Nephron (organoid): ENCODE measurements around the gene PTPRD.

ENCODE experiments used
- H3K27ac Mint-ChIP-seq, 3 experiments: 2 replicates each; pipeline ENCODE4 v1.8.0; 2020; ENCODE audit warnings: mixed read lengths in 3 of 3, mild to moderate bottlenecking in 2 of 3, moderate library complexity in 1 of 3
- H3K27me3 Mint-ChIP-seq: 2 replicates; pipeline ENCODE4 v1.8.0; 2021; ENCODE audit warnings: low read depth, mild to moderate bottlenecking, moderate library complexity, mixed read lengths
- H3K36me3 Mint-ChIP-seq: 2 replicates; pipeline ENCODE4 v1.8.0; 2020; ENCODE audit warnings: low read depth, mixed read lengths
- H3K4me1 Mint-ChIP-seq: 2 replicates; pipeline ENCODE4 v1.8.0; 2020; ENCODE audit warnings: mixed read lengths
- H3K4me3 Mint-ChIP-seq, 3 experiments: 2 replicates each; pipeline ENCODE4 v1.8.0; 2020; ENCODE audit warnings: mild to moderate bottlenecking in 3 of 3, mixed read lengths in 3 of 3, moderate library complexity in 2 of 3
- H3K9me3 Mint-ChIP-seq: 2 replicates; pipeline ENCODE4 v1.8.0; 2020; ENCODE audit warnings: mixed read lengths
- CTCF ChIP-seq, 3 experiments: fragments of 200-600 bp; sonication (generic); IDR thresholded peaks; one replicate each; pipeline ENCODE4 v1.5.0; 2021; ENCODE audit warnings: antibody characterized with exemption in 3 of 3; ENCODE audit not compliant: unreplicated experiment in 3 of 3

Gene PTPRD

GRCh38 chr9:8857926-8858595 lies 1754.7 kb downstream of the PTPRD start:
- peak overlapping the region; percentile 94 to 97 (median 95) for H3K4me3 Mint-ChIP-seq
- no peak for TF ChIP-seq CTCF (IDR thresholded peaks at IDR 0.05; ENCODE audit: unreplicated experiment in 3 of 3)
- no peaks in the 10 kb centered on the region for H3K9me3 Mint-ChIP-seq
- no peaks in the 10 kb centered on the region for H3K36me3 Mint-ChIP-seq
- H3K27me3 Mint-ChIP-seq, result peaks cover 3% of the 10 kb centered on the region
- H3K4me1 Mint-ChIP-seq, result peaks cover 65% of the 10 kb centered on the region
- H3K27ac Mint-ChIP-seq, result peak overlapping the region; percentile 85 to 94 (median 91)

- Mint-ChIP-seq H3K4me1 (peaks cover 65% of the 10 kb centered on the region), H3K27me3 (peaks cover 3% of the 10 kb centered on the region), H3K36me3 (no peaks in the 10 kb centered on the region), H3K4me3 (peak overlapping the region; percentile 95 to 97 (median 95)), H3K27ac (peak overlapping the region; percentile 93 to 95 (median 95)), H3K9me3 (no peaks in the 10 kb centered on the region)
- TF ChIP-seq CTCF (IDR thresholded peaks at IDR 0.05; ENCODE audit: unreplicated experiment in 3 of 3), result peak; percentile 17 to 30 (median 18)
Measured at GRCh38 chr9:8857068-8857925, 1755.5 kb downstream of the PTPRD start.

GRCh38 chr9:8856396-8857067 lies 1756.3 kb downstream of the PTPRD start:
- Mint-ChIP-seq H3K9me3 (no peaks in the 10 kb centered on the region), H3K4me3 (peak overlapping the region; percentile 93 to 97 (median 95)), H3K27ac (peak overlapping the region; percentile 93 to 95 (median 95)), H3K27me3 (peaks cover 3% of the 10 kb centered on the region), H3K4me1 (peaks cover 66% of the 10 kb centered on the region), H3K36me3 (no peaks in the 10 kb centered on the region)
- TF ChIP-seq CTCF (IDR thresholded peaks at IDR 0.05; ENCODE audit: unreplicated experiment in 3 of 3), result no peak

- no peaks in the 10 kb centered on the region for H3K9me3 Mint-ChIP-seq
- H3K4me3 Mint-ChIP-seq, result peak overlapping the region; percentile 93 to 97 (median 95)
- peak; percentile 67 to 72 (median 70) for TF ChIP-seq CTCF (IDR thresholded peaks at IDR 0.05; ENCODE audit: unreplicated experiment in 3 of 3)
- H3K27ac Mint-ChIP-seq, result peak overlapping the region; percentile 67 to 95 (median 71)
- peaks cover 66% of the 10 kb centered on the region for H3K4me1 Mint-ChIP-seq
- H3K27me3 Mint-ChIP-seq, result peaks cover 3% of the 10 kb centered on the region
- H3K36me3 Mint-ChIP-seq, result no peaks in the 10 kb centered on the region
Measured at GRCh38 chr9:8855046-8855445, 1757.8 kb downstream of the PTPRD start.

GRCh38 chr9:8852301-8852864 lies 1760.4 kb downstream of the PTPRD start:
- Mint-ChIP-seq H3K27me3 (no peaks in the 10 kb centered on the region), H3K36me3 (peaks cover 21% of the 10 kb centered on the region), H3K4me3 (peak overlapping the region; percentile 58 to 97 (median 60)), H3K9me3 (peaks cover 2% of the 10 kb centered on the region), H3K4me1 (peaks cover 63% of the 10 kb centered on the region), H3K27ac (peak overlapping the region; percentile 61 to 95 (median 76))
- TF ChIP-seq CTCF (IDR thresholded peaks at IDR 0.05; ENCODE audit: unreplicated experiment in 3 of 3), result no peak
